SK-N-SH (cell line): ENCODE measurements around the gene CRTAP. TPM values are rescaled to one million over a fixed set of nuclear protein-coding genes. Genes with fewer than 3 reads are reported as not detected.

Experiments used
- CTCF ChIA-PET: fragments of 300-600, 350-600 bp; formaldehyde crosslinking; extraction: SDS; loops from one replicate; lab custom pipeline; 2021; lab: Yijun Ruan, JAX
- POLR2A ChIA-PET: fragments of 350-600 bp; sonication (Branson Sonifier 250); formaldehyde crosslinking; extraction: SDS; loops from one replicate; lab custom pipeline; 2020; ENCODE audit warnings: antibody characterized with exemption, inconsistent platforms; lab: Yijun Ruan, JAX
- DNase-seq: peaks from one replicate; pipeline ENCODE4 v3.0.0; 2012
- H2AFZ ChIP-seq: fragments of 200-600 bp; sonication (generic); 2 replicates; pipeline ENCODE4 v1.8.1; 2016; ENCODE audit warnings: antibody characterized with exemption, mild to moderate bottlenecking, low read depth
- H3F3A ChIP-seq: fragments of 200-600 bp; sonication (generic); replicated peaks from 2 replicates; pipeline ENCODE3; 2016; ENCODE audit warnings: antibody characterized with exemption, mild to moderate bottlenecking; ENCODE audit not compliant: insufficient read depth
- H3K27ac ChIP-seq, 2 experiments: fragments of 200-500 bp in 1 of 2; fragments of 200-600 bp in 1 of 2; sonication (Bioruptor generic) in 1 of 2; sonication (generic), shearing (Covaris generic) in 1 of 2; 2 replicates each; pipeline versions ENCODE4 v1.5.1 to v1.6.1; 2014 to 2016; ENCODE audit warnings: low read depth in 2 of 2, inconsistent platforms in 1 of 2, low read length in 1 of 2, mild to moderate bottlenecking in 1 of 2, mixed read lengths in 1 of 2
- H3K27me3 ChIP-seq: fragments of 200-600 bp; sonication (generic), shearing (Covaris generic); 2 replicates; pipeline ENCODE4 v1.6.1; 2016; ENCODE audit warnings: mixed run types; ENCODE audit not compliant: insufficient read depth
- H3K36me3 ChIP-seq, 2 experiments: fragments of 200-500 bp in 1 of 2; fragments of 200-600 bp in 1 of 2; sonication (Bioruptor generic) in 1 of 2; sonication (generic) in 1 of 2; replicated peaks in 1 of 2; 2 replicates each; pipeline versions ENCODE3 to v1.5.1; 2014 to 2016; ENCODE audit warnings: low read length in 1 of 2, mild to moderate bottlenecking in 1 of 2; ENCODE audit not compliant: insufficient read depth in 2 of 2, control insufficient read depth in 1 of 2
- H3K4me1 ChIP-seq, 2 experiments: fragments of 200-500 bp in 1 of 2; fragments of 200-600 bp in 1 of 2; sonication (Bioruptor generic) in 1 of 2; sonication (generic), shearing (Covaris generic) in 1 of 2; 2 replicates each; pipeline versions ENCODE4 v1.5.1 to v1.6.1; 2014 to 2016; ENCODE audit warnings: low read depth in 1 of 2, low read length in 1 of 2, mixed run types in 1 of 2; ENCODE audit not compliant: insufficient read depth in 2 of 2, control insufficient read depth in 1 of 2
- H3K4me2 ChIP-seq: fragments of 200-600 bp; sonication (generic), shearing (Covaris generic); 2 replicates; pipeline ENCODE4 v1.6.1; 2017; ENCODE audit warnings: mixed run types
- H3K4me3 ChIP-seq, 2 experiments: fragments of 200-500 bp in 1 of 2; fragments of 200-600 bp in 1 of 2; sonication (Bioruptor generic) in 1 of 2; sonication (generic), shearing (Covaris generic) in 1 of 2; 2 replicates each; pipeline versions ENCODE4 v1.5.1 to v1.8.1; 2014 to 2016; ENCODE audit warnings: low read depth in 2 of 2, inconsistent platforms in 1 of 2, low read length in 1 of 2, mild to moderate bottlenecking in 1 of 2, mixed read lengths in 1 of 2, moderate library complexity in 1 of 2
- H3K79me2 ChIP-seq: fragments of 200-600 bp; sonication (generic); 2 replicates; pipeline ENCODE4 v1.8.1; 2017; ENCODE audit warnings: mild to moderate bottlenecking; ENCODE audit not compliant: insufficient read depth
- H3K9ac ChIP-seq: fragments of 200-600 bp; sonication (generic); 2 replicates; pipeline ENCODE4 v1.6.1; 2017; ENCODE audit warnings: mixed run types
- H3K9me2 ChIP-seq: fragments of 200-600 bp; sonication (generic); 2 replicates; pipeline ENCODE4 v1.6.1; 2017; ENCODE audit warnings: mixed run types
- H3K9me3 ChIP-seq: fragments of 200-600 bp; sonication (generic); 2 replicates; pipeline ENCODE4 v1.6.1; 2017; ENCODE audit warnings: mixed run types, mild to moderate bottlenecking, moderate library complexity
- H4K20me1 ChIP-seq: fragments of 200-600 bp; sonication (generic); 2 replicates; pipeline ENCODE4 v1.6.1; 2017; ENCODE audit warnings: mild to moderate bottlenecking, mixed run types; ENCODE audit not compliant: insufficient read depth
- CHD2 ChIP-seq: fragments of 150-350 bp; IDR thresholded peaks from 2 replicates; pipeline ENCODE4 v1.6.1; 2018; ENCODE audit warnings: low read length; ENCODE audit not compliant: partially characterized antibody
- EP300 ChIP-seq, 2 experiments: IDR thresholded peaks; 2 replicates each; pipeline versions ENCODE4 v1.4.0 to v1.6.1; 2012; ENCODE audit warnings: borderline replicate concordance in 1 of 2, low read depth in 1 of 2, low read length in 1 of 2
- EZH2phosphoT487 ChIP-seq: fragments of 200-600 bp; sonication (generic); IDR thresholded peaks from 2 replicates; pipeline ENCODE4 v1.6.1; 2017; ENCODE audit warnings: low read depth, mixed run types, mild to moderate bottlenecking, antibody characterized with exemption, moderate library complexity, borderline replicate concordance
- FOSL2 ChIP-seq: IDR thresholded peaks from 2 replicates; pipeline ENCODE4 v1.4.0; 2012; ENCODE audit warnings: low read depth, mild to moderate bottlenecking, moderate library complexity, borderline replicate concordance
- GABPA ChIP-seq: IDR thresholded peaks from 2 replicates; pipeline ENCODE4 v1.4.0; 2012; ENCODE audit warnings: low read depth, mild to moderate bottlenecking
- MEF2A ChIP-seq: IDR thresholded peaks from 2 replicates; pipeline ENCODE4 v1.4.0; 2012; ENCODE audit warnings: low read depth, borderline replicate concordance
- MXI1 ChIP-seq: IDR thresholded peaks from 2 replicates; pipeline ENCODE4 v1.6.1; 2012; ENCODE audit warnings: mild to moderate bottlenecking, low read depth, low read length, improper control_type of control experiment
- NFIC ChIP-seq: IDR thresholded peaks from 2 replicates; pipeline ENCODE4 v1.4.0; 2012; ENCODE audit warnings: borderline replicate concordance
- NRF1 ChIP-seq: IDR thresholded peaks from 2 replicates; pipeline ENCODE4 v1.6.1; 2012; ENCODE audit warnings: low read depth, mild to moderate bottlenecking, low read length
- POLR2AphosphoS5 ChIP-seq: IDR thresholded peaks from 2 replicates; pipeline ENCODE4 v1.6.1; 2012; ENCODE audit warnings: low read depth, low read length
- REST ChIP-seq: IDR thresholded peaks from 2 replicates; pipeline ENCODE4 v1.6.1; 2012; ENCODE audit warnings: mild to moderate bottlenecking, low read depth, low read length, moderate library complexity
- SMC3 ChIP-seq: IDR thresholded peaks from 2 replicates; pipeline ENCODE4 v1.6.1; 2012; ENCODE audit warnings: low read depth, low read length, improper control_type of control experiment
- TAF1 ChIP-seq: IDR thresholded peaks from 2 replicates; pipeline ENCODE4 v1.6.1; 2012; ENCODE audit warnings: low read depth, mild to moderate bottlenecking, low read length, moderate library complexity, borderline replicate concordance
- TCF12 ChIP-seq: IDR thresholded peaks from 2 replicates; pipeline ENCODE4 v1.4.0; 2012
- USF1 ChIP-seq: IDR thresholded peaks from 2 replicates; pipeline ENCODE4 v1.4.0; 2012; ENCODE audit warnings: low read depth, borderline replicate concordance
- YY1 ChIP-seq: IDR thresholded peaks from 2 replicates; pipeline ENCODE4 v1.4.0; 2012; ENCODE audit warnings: low read depth, mild to moderate bottlenecking
- WGBS: methylation state at CpG from one replicate; pipeline ENCODE4 v1.1.6; 2017; ENCODE audit warnings: low lambda C conversion rate; 5-methylcytosine and 5-hydroxymethylcytosine counted together
- polyA plus RNA-seq, 3 experiments: library from polyadenylated mRNA; depleted of rRNA; stranded (reverse); fragments of >200 nt; gene quantifications; 2 replicates each; pipeline ENCODE4 v1.2.3, GENCODE V29; 2012
- TF ChIP-seq, protein P1 (sequence below): fragments of 150-350 bp; IDR thresholded peaks from 2 replicates; pipeline ENCODE4 v1.6.1; 2017; ENCODE audit warnings: antibody characterized with exemption, low read length, low read depth, borderline replicate concordance
- TF ChIP-seq, protein P2 (sequence below): IDR thresholded peaks from 2 replicates; pipeline ENCODE4; 2012
- TF ChIP-seq, protein P3 (sequence below): fragments of 200-600 bp; sonication (generic); IDR thresholded peaks from 2 replicates; pipeline ENCODE4 v1.6.1; 2017; ENCODE audit warnings: antibody characterized with exemption, mild to moderate bottlenecking, moderate library complexity

CRTAP gene
- polyA plus RNA-seq, 1 of the 3 experiments (the other 2 are of a cell fraction) = 198 TPM

DNA sequence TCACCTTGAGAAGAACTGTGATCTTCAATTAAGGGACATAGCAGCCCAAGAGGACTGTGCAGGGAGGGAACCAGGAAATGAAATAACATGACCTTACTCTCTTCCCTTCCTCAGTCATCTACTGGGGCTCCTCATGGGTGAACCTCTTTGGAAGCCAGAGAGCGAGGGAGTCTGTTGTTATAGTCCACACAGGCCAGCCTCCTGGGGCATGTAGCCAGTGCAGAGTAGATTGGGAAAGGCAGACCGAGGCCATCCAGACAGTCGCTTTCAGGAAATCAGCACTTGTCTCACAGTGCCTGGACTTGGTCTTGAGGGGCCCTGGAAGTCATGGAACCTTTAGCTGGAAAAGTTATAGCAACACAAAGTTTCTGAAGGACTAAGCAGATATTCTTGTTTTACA is 6.1 kb downstream of the CRTAP start:
- peaks cover 17 to 47% of the 10 kb centered on the region in 2 experiments for H3K36me3 ChIP-seq
- peaks cover 0 to 9% of the 10 kb centered on the region in 2 experiments; a peak in 2 of 4 replicates for H3K4me1 ChIP-seq
- H3K4me2 ChIP-seq = no peak overlapping the region
- peaks cover 25% of the 10 kb centered on the region for H4K20me1 ChIP-seq
- H3K4me3 ChIP-seq = no peak overlapping the region
- H3K27ac ChIP-seq = no peak overlapping the region
- no peak overlapping the region for H3K9ac ChIP-seq
- no peaks in the 10 kb centered on the region for H3K9me3 ChIP-seq
- ChIA-PET CTCF (interaction anchor here (1.0 to 6.0 kb wide), 2 partner anchors 12 to 253 kb away, joined by 3 to 27 read pairs; no protein-coding TSS in a partner anchor), POLR2A (no interaction called here)
- H3K27me3 ChIP-seq = no peaks in the 10 kb centered on the region
- no peak for TF ChIP-seq EP300 (IDR thresholded peaks at IDR 0.05; ENCODE audit: borderline replicate concordance in 1 of 2, low read depth in 1 of 2, low read length in 1 of 2)
- TF ChIP-seq, protein P1, sequence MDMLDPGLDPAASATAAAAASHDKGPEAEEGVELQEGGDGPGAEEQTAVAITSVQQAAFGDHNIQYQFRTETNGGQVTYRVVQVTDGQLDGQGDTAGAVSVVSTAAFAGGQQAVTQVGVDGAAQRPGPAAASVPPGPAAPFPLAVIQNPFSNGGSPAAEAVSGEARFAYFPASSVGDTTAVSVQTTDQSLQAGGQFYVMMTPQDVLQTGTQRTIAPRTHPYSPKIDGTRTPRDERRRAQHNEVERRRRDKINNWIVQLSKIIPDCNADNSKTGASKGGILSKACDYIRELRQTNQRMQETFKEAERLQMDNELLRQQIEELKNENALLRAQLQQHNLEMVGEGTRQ = no peak
- TF ChIP-seq FOSL2 = no peak
- TF ChIP-seq, all 33 proteins: peak for 0
- WGBS = 86% methylated on average over 3 of the region's 3 CpGs
- H2AFZ ChIP-seq = no peak overlapping the region
- peaks cover 11% of the 10 kb centered on the region for H3F3A ChIP-seq
- DNase-seq = no peak
- peaks cover 71% of the 10 kb centered on the region for H3K79me2 ChIP-seq
- no peaks in the 10 kb centered on the region for H3K9me2 ChIP-seq

- no peak for DNase-seq
- H3K36me3 ChIP-seq = peaks cover 40 to 55% of the 10 kb centered on the region in 2 experiments
- no peak overlapping the region for H3K4me2 ChIP-seq
- CTCF ChIA-PET = interaction anchor here (1.2 to 2.8 kb wide), 2 partner anchors 9 to 250 kb away, joined by 3 to 14 read pairs; no protein-coding TSS in a partner anchor
- H2AFZ ChIP-seq = no peak overlapping the region
- peaks cover 0 to 5% of the 10 kb centered on the region in 2 experiments; a peak in 1 of 4 replicates for H3K4me1 ChIP-seq
- H3K27me3 ChIP-seq = no peaks in the 10 kb centered on the region
- 89% methylated on average over 5 of the region's 5 CpGs for WGBS
- no peaks in the 10 kb centered on the region for H3K9me3 ChIP-seq
- H3K79me2 ChIP-seq = peaks cover 40% of the 10 kb centered on the region
- POLR2A ChIA-PET = no interaction called here
- peaks cover 5% of the 10 kb centered on the region for H3F3A ChIP-seq
- no peak overlapping the region for H3K9ac ChIP-seq
- no peak overlapping the region for H3K4me3 ChIP-seq
- no peaks in the 10 kb centered on the region for H3K9me2 ChIP-seq
- H4K20me1 ChIP-seq = peaks cover 13% of the 10 kb centered on the region
- no peak for TF ChIP-seq TAF1
- TF ChIP-seq SMC3 = no peak
- TF ChIP-seq YY1 = no peak
- TF ChIP-seq GABPA = no peak
- TF ChIP-seq NFIC = no peak
- TF ChIP-seq MEF2A = no peak
- TF ChIP-seq, protein P2, sequence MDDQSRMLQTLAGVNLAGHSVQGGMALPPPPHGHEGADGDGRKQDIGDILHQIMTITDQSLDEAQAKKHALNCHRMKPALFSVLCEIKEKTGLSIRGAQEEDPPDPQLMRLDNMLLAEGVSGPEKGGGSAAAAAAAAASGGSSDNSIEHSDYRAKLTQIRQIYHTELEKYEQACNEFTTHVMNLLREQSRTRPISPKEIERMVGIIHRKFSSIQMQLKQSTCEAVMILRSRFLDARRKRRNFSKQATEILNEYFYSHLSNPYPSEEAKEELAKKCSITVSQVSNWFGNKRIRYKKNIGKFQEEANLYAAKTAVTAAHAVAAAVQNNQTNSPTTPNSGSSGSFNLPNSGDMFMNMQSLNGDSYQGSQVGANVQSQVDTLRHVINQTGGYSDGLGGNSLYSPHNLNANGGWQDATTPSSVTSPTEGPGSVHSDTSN = no peak
- no peak for TF ChIP-seq EP300 (IDR thresholded peaks at IDR 0.05; ENCODE audit: borderline replicate concordance in 1 of 2, low read depth in 1 of 2, low read length in 1 of 2)
- no peak for TF ChIP-seq USF1
- TF ChIP-seq EZH2phosphoT487 = no peak
- no peak for TF ChIP-seq FOSL2
- TF ChIP-seq NRF1 = no peak
- TF ChIP-seq, protein P3, sequence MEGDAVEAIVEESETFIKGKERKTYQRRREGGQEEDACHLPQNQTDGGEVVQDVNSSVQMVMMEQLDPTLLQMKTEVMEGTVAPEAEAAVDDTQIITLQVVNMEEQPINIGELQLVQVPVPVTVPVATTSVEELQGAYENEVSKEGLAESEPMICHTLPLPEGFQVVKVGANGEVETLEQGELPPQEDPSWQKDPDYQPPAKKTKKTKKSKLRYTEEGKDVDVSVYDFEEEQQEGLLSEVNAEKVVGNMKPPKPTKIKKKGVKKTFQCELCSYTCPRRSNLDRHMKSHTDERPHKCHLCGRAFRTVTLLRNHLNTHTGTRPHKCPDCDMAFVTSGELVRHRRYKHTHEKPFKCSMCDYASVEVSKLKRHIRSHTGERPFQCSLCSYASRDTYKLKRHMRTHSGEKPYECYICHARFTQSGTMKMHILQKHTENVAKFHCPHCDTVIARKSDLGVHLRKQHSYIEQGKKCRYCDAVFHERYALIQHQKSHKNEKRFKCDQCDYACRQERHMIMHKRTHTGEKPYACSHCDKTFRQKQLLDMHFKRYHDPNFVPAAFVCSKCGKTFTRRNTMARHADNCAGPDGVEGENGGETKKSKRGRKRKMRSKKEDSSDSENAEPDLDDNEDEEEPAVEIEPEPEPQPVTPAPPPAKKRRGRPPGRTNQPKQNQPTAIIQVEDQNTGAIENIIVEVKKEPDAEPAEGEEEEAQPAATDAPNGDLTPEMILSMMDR = no peak
- TF ChIP-seq REST = no peak
- TF ChIP-seq TCF12 = no peak
- TF ChIP-seq MXI1 = no peak
- TF ChIP-seq CHD2 = no peak
- TF ChIP-seq POLR2AphosphoS5 = no peak
- no peak overlapping the region for H3K27ac ChIP-seq
Measured at GRCh38 chr3:33122991-33123390, 9.2 kb downstream of the CRTAP start.
